Esophagus mucosa (tissue), 1 donor: ENCODE data around the gene SAMD4A. TPM values are rescaled to one million over a fixed set of nuclear protein-coding genes. Genes with fewer than 3 reads are reported as not detected.

Experiments
- ATAC-seq: fragments of 200-7000 bp; cut with Tn5 transposase; one replicate; pipeline ENCODE4 v1.9.1; 2020
- total RNA-seq: library from RNA; stranded (reverse); gene quantifications from one replicate; pipeline ENCODE4 v1.2.4, GENCODE V29; 2023
- donor health status: DM: yes; HTN: yes; CAD: no.

SAMD4A gene
- total RNA-seq, 1 donor from 2014 or later = 1.5 TPM

DNA sequence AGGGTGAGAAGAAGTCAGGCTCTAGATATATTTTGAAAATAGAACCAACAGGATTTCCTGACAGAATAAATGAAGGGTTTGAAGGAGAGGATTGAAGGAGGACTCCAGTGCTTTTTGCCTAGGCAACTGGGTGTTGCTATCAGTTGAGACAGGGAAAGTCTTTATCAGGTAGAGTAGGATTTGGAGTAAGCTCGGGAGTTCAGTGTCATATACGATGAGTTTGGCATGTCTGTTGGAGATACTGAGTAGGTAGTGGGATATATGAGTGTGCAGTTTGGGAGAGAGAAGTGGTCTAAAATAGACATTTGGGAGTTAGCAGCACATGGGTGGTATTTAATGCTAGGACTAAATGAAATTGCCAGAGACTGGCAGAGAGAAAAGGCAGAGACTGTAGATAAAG lies 141.2 kb downstream of the SAMD4A start:
- no peak for ATAC-seq

- ATAC-seq = no peak
Observed at GRCh38 chr14:54708982-54709381, 142.1 kb downstream of the SAMD4A start.

- ATAC-seq = no peak
Observed at GRCh38 chr14:54709444-54709843, 142.5 kb downstream of the SAMD4A start.

- ATAC-seq = no peak
Observed at GRCh38 chr14:54709867-54710266, 142.9 kb downstream of the SAMD4A start.

GRCh38 chr14:54711312-54711711 lies 144.4 kb downstream of the SAMD4A start:
- no peak for ATAC-seq

DNA sequence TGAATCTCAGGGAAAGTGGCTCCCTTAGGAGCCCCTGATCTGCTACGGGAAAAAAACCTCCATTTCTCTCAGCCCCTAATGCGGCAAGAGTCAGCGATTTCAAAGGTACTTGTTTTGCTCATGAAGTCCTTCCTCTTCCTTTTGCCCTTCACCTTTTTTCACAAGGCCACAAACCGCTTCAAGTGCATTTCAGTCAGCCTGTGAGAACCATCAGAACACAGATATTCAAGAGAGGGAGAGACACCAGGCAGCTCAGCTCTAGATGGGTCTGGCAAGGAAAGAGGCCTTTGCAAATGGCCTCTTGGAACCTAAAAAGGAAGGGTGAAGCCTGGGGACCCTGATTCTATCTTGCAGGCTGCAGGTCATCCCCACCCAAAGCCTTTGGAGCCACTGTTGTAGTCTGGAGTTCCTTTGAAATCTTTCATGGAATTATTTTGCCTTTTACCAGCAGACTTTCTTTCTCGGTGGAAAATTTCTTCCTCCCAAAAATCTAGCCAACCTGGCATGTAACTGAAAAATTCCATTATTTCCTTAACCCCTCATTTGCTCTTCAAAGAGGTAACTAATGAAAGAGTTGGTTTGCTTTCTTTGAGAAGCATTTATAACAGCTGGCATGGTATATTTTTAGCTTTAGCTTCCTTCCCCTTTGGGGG lies 145.0 kb downstream of the SAMD4A start:
- no peak for ATAC-seq

- no peak for ATAC-seq
Observed at GRCh38 chr14:54712465-54713200, 145.7 kb downstream of the SAMD4A start.

DNA sequence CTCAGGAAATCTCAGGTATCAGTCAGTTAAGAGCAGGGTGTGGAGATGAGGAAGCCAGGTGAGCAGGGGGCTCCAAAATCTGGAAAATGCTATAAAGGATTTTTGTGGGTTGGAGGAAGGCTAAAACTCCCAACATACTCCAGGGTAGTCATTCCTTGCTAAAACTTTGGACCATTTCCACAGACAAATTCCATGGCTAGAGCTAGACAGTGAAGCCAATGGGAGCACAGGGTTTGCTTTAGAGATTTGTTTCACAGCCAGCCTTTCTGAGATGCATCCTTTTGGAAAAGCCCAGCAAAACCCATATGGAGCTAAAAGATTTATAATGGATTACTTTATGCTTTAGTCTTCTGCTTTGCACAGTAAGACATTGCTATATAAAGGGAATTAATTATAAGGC lies 146.5 kb downstream of the SAMD4A start:
- ATAC-seq = no peak

DNA sequence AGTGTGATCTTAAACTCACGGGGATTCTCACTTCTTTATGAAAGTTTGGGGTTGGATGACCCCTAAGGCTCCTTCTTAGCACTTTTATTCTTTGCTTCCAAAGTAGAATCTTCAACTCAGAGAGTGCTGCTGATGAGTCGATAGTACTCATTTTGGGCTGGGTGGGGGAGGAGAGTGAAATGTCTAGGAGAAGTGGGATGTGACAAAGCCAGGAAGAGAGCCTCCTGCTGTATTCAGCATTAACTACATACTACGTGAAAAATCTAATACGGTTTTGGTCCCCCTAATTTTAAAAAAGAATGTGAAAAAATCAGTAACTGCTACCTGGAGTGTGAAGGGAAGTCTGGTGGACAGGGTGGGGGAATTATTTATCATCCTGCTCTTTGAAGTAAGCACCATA lies 148.3 kb downstream of the SAMD4A start:
- no peak for ATAC-seq

DNA sequence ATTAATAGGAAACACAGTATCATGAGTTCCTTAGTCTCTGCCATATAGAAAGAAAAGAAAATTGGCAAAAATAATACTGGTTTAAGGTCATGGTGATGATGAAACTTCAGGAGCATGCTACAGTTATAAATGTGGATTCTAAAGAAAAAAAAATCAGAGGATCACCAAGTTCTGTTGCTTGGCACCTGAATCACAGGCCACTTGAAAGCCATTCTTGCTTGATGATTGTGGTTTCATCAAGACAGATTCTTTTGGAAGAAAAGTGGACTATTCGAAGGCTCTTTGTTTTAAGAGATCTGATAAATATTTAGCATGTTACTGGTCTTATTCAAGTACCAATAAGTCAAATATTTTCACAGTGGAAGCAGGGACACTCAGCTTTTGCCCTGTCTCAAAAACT lies 148.9 kb downstream of the SAMD4A start:
- no peak for ATAC-seq

DNA sequence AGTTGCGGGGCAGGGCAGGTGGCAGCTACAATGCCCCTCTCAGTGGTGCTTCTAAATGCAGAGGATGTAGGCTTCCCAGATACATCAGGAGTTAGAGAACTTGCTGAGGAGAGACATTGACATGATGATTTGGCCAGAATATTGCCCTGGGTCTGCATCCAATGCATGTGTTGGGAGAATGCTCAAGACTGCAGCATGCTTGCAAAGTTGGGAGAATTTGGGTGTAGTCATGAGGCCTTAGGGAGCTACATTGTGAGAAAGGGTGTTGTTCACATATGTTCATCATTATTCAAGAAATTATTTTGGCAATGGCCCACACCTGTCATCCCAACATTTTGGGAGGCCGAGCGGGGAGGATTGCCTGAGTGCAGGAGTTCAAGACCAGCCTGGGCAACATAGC lies 149.9 kb downstream of the SAMD4A start:
- no peak for ATAC-seq

DNA sequence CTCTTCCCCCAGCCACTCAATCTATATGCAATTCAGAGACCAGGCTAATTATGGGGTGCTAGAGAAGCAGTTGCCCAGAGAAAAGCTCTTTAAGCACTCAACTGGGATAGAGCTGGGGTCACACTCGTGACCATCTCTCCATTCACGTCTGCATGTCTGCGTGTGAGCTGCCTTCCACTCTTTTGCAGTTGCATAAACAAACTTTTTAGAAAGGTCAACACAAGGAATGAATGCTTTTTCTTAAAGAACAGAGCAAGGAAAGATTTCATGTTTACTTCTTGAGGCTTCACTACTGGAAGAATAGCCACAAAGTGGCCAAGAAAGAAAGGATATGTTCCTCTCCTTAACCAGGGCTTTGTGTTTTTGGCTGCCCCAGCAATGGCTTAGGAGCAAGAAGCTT lies 151.1 kb downstream of the SAMD4A start:
- ATAC-seq = no peak

- ATAC-seq = no peak
Observed at GRCh38 chr14:54719406-54719805, 152.5 kb downstream of the SAMD4A start.

- ATAC-seq = no peak
Observed at GRCh38 chr14:54722791-54723432, 156.0 kb downstream of the SAMD4A start.

- no peak for ATAC-seq
Observed at GRCh38 chr14:54724123-54724522, 157.2 kb downstream of the SAMD4A start.

GRCh38 chr14:54724676-54725325 lies 157.9 kb downstream of the SAMD4A start:
- no peak for ATAC-seq

- ATAC-seq = no peak
Observed at GRCh38 chr14:54725998-54726397, 159.1 kb downstream of the SAMD4A start.

DNA sequence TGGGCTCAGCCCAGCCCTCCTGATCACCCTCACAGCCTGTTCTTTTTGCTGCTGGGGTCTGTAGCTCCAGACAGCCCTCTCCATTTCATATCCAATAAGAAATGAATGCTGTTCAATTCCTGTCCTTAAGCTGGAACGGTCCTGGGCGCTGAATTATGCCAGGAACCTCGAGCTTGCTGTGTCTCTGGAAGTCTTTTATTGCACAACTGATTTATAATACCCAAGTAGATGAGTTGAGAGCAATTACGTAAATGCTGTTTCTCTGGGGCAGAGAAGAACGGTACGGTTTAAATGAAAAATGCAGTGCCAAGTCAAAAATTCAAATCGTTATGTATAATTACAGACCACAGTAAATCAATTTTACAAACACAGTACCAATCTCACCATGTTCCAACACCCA lies 161.0 kb downstream of the SAMD4A start:
- ATAC-seq = no peak

DNA sequence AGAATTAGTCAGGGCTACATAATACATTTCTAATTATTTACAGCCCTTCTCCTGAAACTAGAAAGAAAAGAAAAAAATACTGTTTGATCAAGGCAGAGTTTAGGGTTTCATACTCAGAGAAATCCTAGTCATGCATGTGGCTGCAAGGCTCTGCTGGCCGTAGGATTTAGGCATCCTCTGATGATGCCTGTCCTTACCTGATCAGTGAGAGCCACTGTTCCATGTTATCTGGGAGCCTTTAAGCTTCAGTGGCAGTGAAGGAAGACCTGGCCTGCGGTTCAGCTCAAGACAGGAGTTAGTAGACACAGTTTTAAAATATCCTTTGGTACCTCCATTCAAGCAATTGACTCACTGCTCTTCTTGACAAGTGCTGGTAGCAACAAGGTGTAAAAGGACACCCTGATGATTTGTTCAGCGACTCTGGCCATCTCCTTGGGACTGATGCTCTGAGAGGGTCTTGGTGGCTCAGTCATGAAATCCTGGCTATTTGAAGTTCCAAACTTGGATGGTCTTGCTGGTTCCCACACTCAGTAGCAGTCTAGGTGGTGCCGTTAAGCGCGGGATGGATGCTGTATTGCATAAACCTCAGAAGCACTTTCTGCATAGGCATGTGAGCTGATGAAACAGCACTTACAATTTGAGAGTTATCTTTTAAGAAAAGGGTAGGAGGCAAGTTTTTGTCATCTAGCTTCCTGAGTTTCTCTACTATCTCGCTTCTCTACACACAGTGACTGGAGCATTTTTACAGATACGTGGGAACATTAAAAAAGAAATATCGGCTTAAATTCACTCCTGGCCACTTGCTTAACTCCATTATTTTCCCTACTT lies 162.0 kb downstream of the SAMD4A start:
- no peak for ATAC-seq

DNA sequence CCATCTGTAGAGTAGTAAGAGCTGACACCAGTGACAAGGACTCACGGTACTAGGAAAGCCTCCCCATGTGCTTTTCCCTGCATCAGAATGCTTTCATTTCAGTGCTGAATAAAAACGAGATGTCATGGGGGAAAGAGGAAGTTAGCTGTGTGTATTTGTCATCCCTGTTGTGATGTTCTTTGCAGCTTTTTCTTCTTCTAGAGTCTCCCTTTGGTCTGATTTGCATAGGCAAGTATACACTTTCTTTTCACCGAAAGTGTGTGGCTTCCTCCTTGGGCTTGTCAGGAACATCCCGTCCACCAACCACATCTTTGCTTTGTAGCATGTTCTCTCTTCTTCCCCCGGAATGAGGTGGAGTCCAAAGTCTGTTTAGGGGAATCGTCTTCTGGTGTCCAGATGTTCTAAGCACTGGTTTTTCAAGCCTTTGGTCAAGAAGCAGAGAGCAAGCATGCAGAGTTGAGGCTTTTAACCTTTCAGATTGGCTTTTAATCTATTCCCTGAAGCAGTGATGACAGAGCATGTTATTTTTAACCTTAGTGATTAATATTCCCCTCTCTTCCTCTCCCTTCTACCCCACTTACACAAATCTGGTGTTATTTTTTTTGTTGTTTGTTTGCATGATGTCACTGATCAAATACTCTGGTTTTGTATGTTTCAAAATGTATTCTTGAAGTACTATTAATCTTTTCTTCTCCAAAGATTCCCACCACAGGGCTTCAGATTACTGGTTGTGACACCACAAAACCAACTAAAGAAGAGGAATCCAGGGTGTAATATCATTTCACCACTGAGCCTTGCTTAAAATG lies 163.4 kb downstream of the SAMD4A start:
- peak; percentile 62 for ATAC-seq

DNA sequence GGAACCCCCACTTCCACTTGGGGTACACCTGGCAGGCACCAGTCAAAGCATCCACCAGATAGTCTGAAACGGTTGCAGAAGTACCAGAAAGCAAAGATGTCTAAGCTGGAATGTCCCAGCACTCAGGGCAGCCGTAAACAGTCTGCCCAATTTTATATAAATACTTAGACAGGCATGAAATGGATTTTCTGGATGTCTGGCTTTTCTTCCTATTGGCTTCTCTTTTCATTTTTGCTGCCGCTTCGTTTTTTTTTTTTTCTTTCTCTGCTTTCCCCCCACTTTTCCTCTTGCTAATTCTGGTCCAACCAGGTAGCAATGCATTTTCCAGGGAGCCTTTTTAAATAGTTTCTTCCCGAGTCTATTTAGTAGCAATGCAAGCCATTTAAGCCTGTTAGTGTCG lies 168.0 kb downstream of the SAMD4A start:
- no peak for ATAC-seq

DNA sequence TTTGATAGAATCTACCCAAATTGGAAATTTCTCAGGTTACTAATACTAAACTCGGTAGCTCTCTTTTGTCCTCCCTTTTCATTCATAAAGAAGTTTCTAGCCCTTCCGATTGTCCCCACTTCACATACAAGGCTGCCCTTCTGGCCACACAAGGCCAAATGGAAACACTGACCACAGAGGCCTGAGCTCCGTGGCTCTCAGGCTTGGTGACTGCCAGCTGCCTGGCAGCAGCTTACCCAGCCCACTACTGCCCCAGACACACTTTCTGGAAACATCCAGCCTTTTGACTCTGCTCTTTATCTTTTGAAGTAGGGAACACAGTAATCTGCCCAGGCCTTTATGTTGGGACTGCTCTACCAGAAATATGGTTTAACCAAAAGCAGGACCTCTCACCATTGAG lies 168.5 kb downstream of the SAMD4A start:
- no peak for ATAC-seq
